GM21825 (cell line): ENCODE measurements around the gene UNC93A.
"Not testable (repeated sequence)": the region's sequence is repeated elsewhere in the genome, so short reads cannot be mapped to it uniquely, and the experiment has no call there.

Source experiments
- ATAC-seq: cut with Tn5 transposase; IDR thresholded peaks from one replicate; pipeline ENCODE4 v1.9.1; 2021; ENCODE audit warnings: mild to moderate bottlenecking, moderate library complexity; ENCODE audit not compliant: unreplicated experiment

Gene UNC93A

GRCh38 chr6:167337675-167338449, 46.7 kb downstream of the UNC93A start:
- no peak for ATAC-seq

GRCh38 chr6:167338541-167339117, 47.5 kb downstream of the UNC93A start:
- no peak for ATAC-seq

- no peak for ATAC-seq
Measured at GRCh38 chr6:167341038-167341583, 50.0 kb downstream of the UNC93A start.

GRCh38 chr6:167341665-167342655, 50.8 kb downstream of the UNC93A start:
- ATAC-seq = no peak

- ATAC-seq = no peak
Measured at GRCh38 chr6:167342879-167343610, 51.9 kb downstream of the UNC93A start.

GRCh38 chr6:167345348-167345747, 54.2 kb downstream of the UNC93A start:
- no peak for ATAC-seq

- no peak for ATAC-seq
Measured at GRCh38 chr6:167345960-167346359, 54.8 kb downstream of the UNC93A start.

GRCh38 chr6:167347226-167347625, 56.1 kb downstream of the UNC93A start:
- ATAC-seq = no peak

GRCh38 chr6:167349631-167350274, 58.6 kb downstream of the UNC93A start:
- no peak for ATAC-seq

GRCh38 chr6:167350275-167350696, 59.2 kb downstream of the UNC93A start:
- ATAC-seq = no peak

- ATAC-seq = peak; percentile 73
Measured at GRCh38 chr6:167350731-167351655, 59.9 kb downstream of the UNC93A start.

- no peak for ATAC-seq
Measured at GRCh38 chr6:167351656-167352345, 60.7 kb downstream of the UNC93A start.

- no peak for ATAC-seq
Measured at GRCh38 chr6:167356874-167357273, 65.8 kb downstream of the UNC93A start.

GRCh38 chr6:167358394-167358793, 67.3 kb downstream of the UNC93A start:
- not testable (repeated sequence) for ATAC-seq

- ATAC-seq = not testable (repeated sequence)
Measured at GRCh38 chr6:167361170-167361569, 70.1 kb downstream of the UNC93A start.
